ENCODE data around the gene LPXN.

The LPXN gene

DNA sequence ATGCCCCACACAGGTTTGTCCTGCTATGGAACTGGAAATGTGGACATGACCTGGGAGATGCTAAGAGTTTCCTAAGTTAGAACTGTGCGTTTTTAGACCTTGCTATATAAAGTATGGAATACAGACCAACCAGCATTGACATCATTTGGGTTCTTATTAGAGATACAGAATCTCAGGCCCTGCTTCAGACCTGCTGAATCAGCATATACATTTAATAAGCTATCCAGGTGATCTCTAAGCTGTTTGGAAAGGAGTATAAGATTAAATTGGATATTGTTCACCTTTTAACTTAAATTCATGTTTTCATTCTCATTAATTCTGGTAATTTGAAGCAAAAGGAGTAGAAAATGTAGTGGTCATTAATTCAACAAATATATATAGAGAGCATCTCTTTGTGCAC lies 39.9 kb upstream of the LPXN start:
- H3K9ac ChIP-seq (ENCODE audit: low read length), result no peak overlapping the region
- H3K4me2 ChIP-seq (ENCODE audit: low read length), result no peak overlapping the region
- no peak overlapping the region for H3K27ac ChIP-seq (ENCODE audit: low read depth, low read length, poor library complexity, severe bottlenecking)
- no peaks in the 10 kb centered on the region for H3K9me3 ChIP-seq (ENCODE audit: low read length)
- H3K9me2 ChIP-seq (ENCODE audit: low read depth, low read length), result no peaks in the 10 kb centered on the region
- H4K20me1 ChIP-seq (ENCODE audit: insufficient read depth, low read length), result no peaks in the 10 kb centered on the region
- no peaks in the 10 kb centered on the region for H3K27me3 ChIP-seq (ENCODE audit: insufficient read depth, low read length)
- no peak for TF ChIP-seq EZH2 (IDR thresholded peaks at IDR 0.05; ENCODE audit: borderline replicate concordance, low read length)
- TF ChIP-seq, protein P1, sequence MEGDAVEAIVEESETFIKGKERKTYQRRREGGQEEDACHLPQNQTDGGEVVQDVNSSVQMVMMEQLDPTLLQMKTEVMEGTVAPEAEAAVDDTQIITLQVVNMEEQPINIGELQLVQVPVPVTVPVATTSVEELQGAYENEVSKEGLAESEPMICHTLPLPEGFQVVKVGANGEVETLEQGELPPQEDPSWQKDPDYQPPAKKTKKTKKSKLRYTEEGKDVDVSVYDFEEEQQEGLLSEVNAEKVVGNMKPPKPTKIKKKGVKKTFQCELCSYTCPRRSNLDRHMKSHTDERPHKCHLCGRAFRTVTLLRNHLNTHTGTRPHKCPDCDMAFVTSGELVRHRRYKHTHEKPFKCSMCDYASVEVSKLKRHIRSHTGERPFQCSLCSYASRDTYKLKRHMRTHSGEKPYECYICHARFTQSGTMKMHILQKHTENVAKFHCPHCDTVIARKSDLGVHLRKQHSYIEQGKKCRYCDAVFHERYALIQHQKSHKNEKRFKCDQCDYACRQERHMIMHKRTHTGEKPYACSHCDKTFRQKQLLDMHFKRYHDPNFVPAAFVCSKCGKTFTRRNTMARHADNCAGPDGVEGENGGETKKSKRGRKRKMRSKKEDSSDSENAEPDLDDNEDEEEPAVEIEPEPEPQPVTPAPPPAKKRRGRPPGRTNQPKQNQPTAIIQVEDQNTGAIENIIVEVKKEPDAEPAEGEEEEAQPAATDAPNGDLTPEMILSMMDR (IDR thresholded peaks at IDR 0.05; ENCODE audit: low read length), result no peak
- no peaks in the 10 kb centered on the region for H3K4me1 ChIP-seq (ENCODE audit: insufficient read depth, low read length, severe bottlenecking)
- no peaks in the 10 kb centered on the region for H3F3A ChIP-seq (ENCODE audit: insufficient read depth, low read length)
- H2AFZ ChIP-seq (ENCODE audit: low read length), result no peak overlapping the region
- no peaks in the 10 kb centered on the region for H3K79me2 ChIP-seq (ENCODE audit: insufficient read depth, low read length)
- H3K36me3 ChIP-seq (ENCODE audit: insufficient read depth, low read length), result peaks cover 100% of the 10 kb centered on the region
- H3K4me3 ChIP-seq (ENCODE audit: low read depth, low read length, poor library complexity, severe bottlenecking), result no peak overlapping the region

DNA sequence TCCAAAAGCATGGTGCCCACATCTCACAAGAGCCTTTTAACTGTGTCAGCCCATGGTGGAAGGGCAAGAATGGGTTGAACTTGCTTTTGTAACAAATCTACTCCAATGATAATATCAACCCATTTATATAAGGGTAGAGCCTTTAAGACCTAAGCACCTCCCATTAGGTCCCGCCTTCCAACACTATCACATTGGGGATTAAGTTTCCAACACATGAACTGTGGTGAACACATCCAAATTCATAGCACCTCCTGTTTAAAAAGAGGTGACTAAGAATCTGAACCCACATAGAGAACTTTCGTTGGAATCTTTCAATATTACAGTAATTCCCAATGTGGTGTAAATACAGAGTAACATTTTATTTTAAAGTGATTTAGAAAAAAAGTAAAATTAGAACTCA lies 37.6 kb upstream of the LPXN start:
- no peaks in the 10 kb centered on the region for H3K9me3 ChIP-seq (ENCODE audit: low read length)
- peaks cover 11% of the 10 kb centered on the region; the same call in 1 of the 2 replicates for H3K79me2 ChIP-seq (ENCODE audit: insufficient read depth, low read length)
- no peak overlapping the region for H3K4me3 ChIP-seq (ENCODE audit: low read depth, low read length, poor library complexity, severe bottlenecking)
- H3K4me2 ChIP-seq (ENCODE audit: low read length), result no peak overlapping the region
- no peak overlapping the region for H3K27ac ChIP-seq (ENCODE audit: low read depth, low read length, poor library complexity, severe bottlenecking)
- H3K4me1 ChIP-seq (ENCODE audit: insufficient read depth, low read length, severe bottlenecking), result peaks cover 12% of the 10 kb centered on the region
- no peaks in the 10 kb centered on the region for H4K20me1 ChIP-seq (ENCODE audit: insufficient read depth, low read length)
- no peak overlapping the region for H2AFZ ChIP-seq (ENCODE audit: low read length)
- no peak for TF ChIP-seq EZH2 (IDR thresholded peaks at IDR 0.05; ENCODE audit: borderline replicate concordance, low read length)
- TF ChIP-seq, protein P1 (IDR thresholded peaks at IDR 0.05; ENCODE audit: low read length), result no peak
- H3F3A ChIP-seq (ENCODE audit: insufficient read depth, low read length), result no peaks in the 10 kb centered on the region
- peaks cover 86% of the 10 kb centered on the region for H3K36me3 ChIP-seq (ENCODE audit: insufficient read depth, low read length)
- no peaks in the 10 kb centered on the region for H3K9me2 ChIP-seq (ENCODE audit: low read depth, low read length)
- H3K27me3 ChIP-seq (ENCODE audit: insufficient read depth, low read length), result no peaks in the 10 kb centered on the region
- no peak overlapping the region for H3K9ac ChIP-seq (ENCODE audit: low read length)

DNA sequence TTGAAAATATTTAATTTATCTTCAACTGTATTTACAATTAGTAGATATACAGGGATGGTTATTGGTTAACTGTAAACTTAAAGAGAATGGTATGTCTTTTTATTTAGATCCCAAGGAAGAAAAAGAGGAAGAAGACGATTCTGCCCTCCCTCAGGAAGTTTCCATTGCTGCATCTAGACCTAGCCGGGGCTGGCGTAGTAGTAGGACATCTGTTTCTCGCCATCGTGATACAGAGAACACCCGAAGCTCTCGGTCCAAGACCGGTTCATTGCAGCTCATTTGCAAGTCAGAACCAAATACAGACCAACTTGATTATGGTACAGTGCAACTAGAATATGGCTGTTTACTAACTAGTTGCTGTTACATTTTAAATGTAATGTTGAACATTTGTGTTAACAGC lies 34.1 kb upstream of the LPXN start:
- Histone ChIP-seq H3K4me2 (ENCODE audit: low read length) (no peak overlapping the region), H3K79me2 (ENCODE audit: insufficient read depth, low read length) (peaks cover 46% of the 10 kb centered on the region), H3K27ac (ENCODE audit: low read depth, low read length, poor library complexity, severe bottlenecking) (peak overlapping the region; percentile 33), H3K9me2 (ENCODE audit: low read depth, low read length) (no peaks in the 10 kb centered on the region), H3K36me3 (ENCODE audit: insufficient read depth, low read length) (peaks cover 54% of the 10 kb centered on the region), H3K4me1 (ENCODE audit: insufficient read depth, low read length, severe bottlenecking) (peaks cover 31% of the 10 kb centered on the region), H3K27me3 (ENCODE audit: insufficient read depth, low read length) (no peaks in the 10 kb centered on the region), H3K4me3 (ENCODE audit: low read depth, low read length, poor library complexity, severe bottlenecking) (no peak overlapping the region), H4K20me1 (ENCODE audit: insufficient read depth, low read length) (no peaks in the 10 kb centered on the region), H3K9me3 (ENCODE audit: low read length) (no peaks in the 10 kb centered on the region), H2AFZ (ENCODE audit: low read length) (no peak overlapping the region), H3K9ac (ENCODE audit: low read length) (no peak overlapping the region), H3F3A (ENCODE audit: insufficient read depth, low read length) (no peaks in the 10 kb centered on the region)
- TF ChIP-seq EZH2 (IDR thresholded peaks at IDR 0.05; ENCODE audit: borderline replicate concordance, low read length), result no peak
- TF ChIP-seq, protein P1 (IDR thresholded peaks at IDR 0.05; ENCODE audit: low read length), result no peak

Data from OCI-LY1 (cell line).